ENCODE results near the gene ZC3H10. TPM values are rescaled to one million over a fixed set of nuclear protein-coding genes. Genes with fewer than 3 reads are reported as not detected.

ZC3H10 gene
- total and polyA plus RNA-seq, 2 of the 13 experiments (the other 11 are each of a cell fraction or from before 2014, with no cell fraction given) = 0.70 to 2.3 TPM

DNA sequence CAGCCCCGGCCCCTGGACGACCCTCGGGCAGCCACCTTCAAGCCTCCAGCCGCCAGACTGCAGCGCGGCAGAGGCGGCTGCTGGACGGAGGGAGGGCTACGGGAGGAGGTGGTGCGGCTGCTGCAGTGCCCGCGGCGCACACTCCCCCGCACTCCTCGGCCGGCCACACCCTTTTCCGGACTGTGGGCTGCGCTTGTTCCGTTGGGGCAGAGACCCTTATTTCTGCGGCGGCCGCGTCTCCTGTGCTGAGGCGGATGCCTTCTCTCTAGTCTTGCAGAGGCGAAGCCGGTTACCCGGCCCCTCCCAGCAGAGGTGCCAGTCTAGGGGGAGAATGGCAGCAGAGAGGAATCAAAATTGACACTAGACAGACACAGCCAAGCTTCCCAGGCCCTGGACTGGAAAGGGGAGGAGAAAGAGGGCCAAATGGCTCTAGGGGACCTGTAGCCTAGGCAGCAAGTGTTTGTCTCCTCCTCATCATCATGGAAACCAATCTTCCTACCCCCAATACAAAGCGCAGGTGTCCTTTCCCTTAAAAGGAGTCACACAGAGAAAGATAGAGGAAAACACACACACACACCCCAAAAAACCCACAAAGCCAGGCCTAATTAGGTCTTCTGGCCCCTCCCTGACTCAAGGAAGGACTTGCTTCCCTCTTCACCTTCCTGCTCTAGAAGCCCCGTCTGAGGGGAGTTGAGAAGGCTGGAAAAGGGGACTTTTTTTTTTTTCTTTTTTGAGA lies 11.3 kb downstream of the ZC3H10 start (continued):
- TF ChIP-seq ZNF850 (CRISPR knock-in tag; conservative IDR thresholded peaks at IDR 0.05) (no peak), CREB1 (IDR thresholded peaks at IDR 0.05) (no peak), CREB1 (CRISPR knock-in tag; IDR thresholded peaks at IDR 0.05) (no peak), JDP2 (CRISPR knock-in tag; IDR thresholded peaks at IDR 0.05; ENCODE audit: borderline replicate concordance) (no peak), MXD4 (CRISPR knock-in tag; IDR thresholded peaks at IDR 0.05) (no peak; the same call in 1 of the 2 replicates), ZNF337 (CRISPR knock-in tag; IDR thresholded peaks at IDR 0.05; ENCODE audit: borderline replicate concordance, low read depth) (no peak)
- TF ChIP-seq, protein P1, sequence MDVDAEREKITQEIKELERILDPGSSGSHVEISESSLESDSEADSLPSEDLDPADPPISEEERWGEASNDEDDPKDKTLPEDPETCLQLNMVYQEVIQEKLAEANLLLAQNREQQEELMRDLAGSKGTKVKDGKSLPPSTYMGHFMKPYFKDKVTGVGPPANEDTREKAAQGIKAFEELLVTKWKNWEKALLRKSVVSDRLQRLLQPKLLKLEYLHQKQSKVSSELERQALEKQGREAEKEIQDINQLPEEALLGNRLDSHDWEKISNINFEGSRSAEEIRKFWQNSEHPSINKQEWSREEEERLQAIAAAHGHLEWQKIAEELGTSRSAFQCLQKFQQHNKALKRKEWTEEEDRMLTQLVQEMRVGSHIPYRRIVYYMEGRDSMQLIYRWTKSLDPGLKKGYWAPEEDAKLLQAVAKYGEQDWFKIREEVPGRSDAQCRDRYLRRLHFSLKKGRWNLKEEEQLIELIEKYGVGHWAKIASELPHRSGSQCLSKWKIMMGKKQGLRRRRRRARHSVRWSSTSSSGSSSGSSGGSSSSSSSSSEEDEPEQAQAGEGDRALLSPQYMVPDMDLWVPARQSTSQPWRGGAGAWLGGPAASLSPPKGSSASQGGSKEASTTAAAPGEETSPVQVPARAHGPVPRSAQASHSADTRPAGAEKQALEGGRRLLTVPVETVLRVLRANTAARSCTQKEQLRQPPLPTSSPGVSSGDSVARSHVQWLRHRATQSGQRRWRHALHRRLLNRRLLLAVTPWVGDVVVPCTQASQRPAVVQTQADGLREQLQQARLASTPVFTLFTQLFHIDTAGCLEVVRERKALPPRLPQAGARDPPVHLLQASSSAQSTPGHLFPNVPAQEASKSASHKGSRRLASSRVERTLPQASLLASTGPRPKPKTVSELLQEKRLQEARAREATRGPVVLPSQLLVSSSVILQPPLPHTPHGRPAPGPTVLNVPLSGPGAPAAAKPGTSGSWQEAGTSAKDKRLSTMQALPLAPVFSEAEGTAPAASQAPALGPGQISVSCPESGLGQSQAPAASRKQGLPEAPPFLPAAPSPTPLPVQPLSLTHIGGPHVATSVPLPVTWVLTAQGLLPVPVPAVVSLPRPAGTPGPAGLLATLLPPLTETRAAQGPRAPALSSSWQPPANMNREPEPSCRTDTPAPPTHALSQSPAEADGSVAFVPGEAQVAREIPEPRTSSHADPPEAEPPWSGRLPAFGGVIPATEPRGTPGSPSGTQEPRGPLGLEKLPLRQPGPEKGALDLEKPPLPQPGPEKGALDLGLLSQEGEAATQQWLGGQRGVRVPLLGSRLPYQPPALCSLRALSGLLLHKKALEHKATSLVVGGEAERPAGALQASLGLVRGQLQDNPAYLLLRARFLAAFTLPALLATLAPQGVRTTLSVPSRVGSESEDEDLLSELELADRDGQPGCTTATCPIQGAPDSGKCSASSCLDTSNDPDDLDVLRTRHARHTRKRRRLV (CRISPR knock-in tag; IDR thresholded peaks at IDR 0.05) = no peak
- TF ChIP-seq, protein P2, sequence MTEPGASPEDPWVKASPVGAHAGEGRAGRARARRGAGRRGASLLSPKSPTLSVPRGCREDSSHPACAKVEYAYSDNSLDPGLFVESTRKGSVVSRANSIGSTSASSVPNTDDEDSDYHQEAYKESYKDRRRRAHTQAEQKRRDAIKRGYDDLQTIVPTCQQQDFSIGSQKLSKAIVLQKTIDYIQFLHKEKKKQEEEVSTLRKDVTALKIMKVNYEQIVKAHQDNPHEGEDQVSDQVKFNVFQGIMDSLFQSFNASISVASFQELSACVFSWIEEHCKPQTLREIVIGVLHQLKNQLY (CRISPR knock-in tag; IDR thresholded peaks at IDR 0.05) = no peak
- TF ChIP-seq, protein P3, sequence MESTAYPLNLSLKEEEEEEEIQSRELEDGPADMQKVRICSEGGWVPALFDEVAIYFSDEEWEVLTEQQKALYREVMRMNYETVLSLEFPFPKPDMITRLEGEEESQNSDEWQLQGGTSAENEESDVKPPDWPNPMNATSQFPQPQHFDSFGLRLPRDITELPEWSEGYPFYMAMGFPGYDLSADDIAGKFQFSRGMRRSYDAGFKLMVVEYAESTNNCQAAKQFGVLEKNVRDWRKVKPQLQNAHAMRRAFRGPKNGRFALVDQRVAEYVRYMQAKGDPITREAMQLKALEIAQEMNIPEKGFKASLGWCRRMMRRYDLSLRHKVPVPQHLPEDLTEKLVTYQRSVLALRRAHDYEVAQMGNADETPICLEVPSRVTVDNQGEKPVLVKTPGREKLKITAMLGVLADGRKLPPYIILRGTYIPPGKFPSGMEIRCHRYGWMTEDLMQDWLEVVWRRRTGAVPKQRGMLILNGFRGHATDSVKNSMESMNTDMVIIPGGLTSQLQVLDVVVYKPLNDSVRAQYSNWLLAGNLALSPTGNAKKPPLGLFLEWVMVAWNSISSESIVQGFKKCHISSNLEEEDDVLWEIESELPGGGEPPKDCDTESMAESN (CRISPR knock-in tag; conservative IDR thresholded peaks at IDR 0.05) = 0 out of 2 replicates have a peak, but pooled peaks have one; percentile 27
- TF ChIP-seq, protein P4, sequence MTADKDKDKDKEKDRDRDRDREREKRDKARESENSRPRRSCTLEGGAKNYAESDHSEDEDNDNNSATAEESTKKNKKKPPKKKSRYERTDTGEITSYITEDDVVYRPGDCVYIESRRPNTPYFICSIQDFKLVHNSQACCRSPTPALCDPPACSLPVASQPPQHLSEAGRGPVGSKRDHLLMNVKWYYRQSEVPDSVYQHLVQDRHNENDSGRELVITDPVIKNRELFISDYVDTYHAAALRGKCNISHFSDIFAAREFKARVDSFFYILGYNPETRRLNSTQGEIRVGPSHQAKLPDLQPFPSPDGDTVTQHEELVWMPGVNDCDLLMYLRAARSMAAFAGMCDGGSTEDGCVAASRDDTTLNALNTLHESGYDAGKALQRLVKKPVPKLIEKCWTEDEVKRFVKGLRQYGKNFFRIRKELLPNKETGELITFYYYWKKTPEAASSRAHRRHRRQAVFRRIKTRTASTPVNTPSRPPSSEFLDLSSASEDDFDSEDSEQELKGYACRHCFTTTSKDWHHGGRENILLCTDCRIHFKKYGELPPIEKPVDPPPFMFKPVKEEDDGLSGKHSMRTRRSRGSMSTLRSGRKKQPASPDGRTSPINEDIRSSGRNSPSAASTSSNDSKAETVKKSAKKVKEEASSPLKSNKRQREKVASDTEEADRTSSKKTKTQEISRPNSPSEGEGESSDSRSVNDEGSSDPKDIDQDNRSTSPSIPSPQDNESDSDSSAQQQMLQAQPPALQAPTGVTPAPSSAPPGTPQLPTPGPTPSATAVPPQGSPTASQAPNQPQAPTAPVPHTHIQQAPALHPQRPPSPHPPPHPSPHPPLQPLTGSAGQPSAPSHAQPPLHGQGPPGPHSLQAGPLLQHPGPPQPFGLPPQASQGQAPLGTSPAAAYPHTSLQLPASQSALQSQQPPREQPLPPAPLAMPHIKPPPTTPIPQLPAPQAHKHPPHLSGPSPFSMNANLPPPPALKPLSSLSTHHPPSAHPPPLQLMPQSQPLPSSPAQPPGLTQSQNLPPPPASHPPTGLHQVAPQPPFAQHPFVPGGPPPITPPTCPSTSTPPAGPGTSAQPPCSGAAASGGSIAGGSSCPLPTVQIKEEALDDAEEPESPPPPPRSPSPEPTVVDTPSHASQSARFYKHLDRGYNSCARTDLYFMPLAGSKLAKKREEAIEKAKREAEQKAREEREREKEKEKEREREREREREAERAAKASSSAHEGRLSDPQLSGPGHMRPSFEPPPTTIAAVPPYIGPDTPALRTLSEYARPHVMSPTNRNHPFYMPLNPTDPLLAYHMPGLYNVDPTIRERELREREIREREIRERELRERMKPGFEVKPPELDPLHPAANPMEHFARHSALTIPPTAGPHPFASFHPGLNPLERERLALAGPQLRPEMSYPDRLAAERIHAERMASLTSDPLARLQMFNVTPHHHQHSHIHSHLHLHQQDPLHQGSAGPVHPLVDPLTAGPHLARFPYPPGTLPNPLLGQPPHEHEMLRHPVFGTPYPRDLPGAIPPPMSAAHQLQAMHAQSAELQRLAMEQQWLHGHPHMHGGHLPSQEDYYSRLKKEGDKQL (CRISPR knock-in tag; IDR thresholded peaks at IDR 0.05; ENCODE audit: low read depth) = no peak

Data from HepG2 (cell line).